GM12891 (cell line): ENCODE measurements around the gene MTTP.

Source experiments
- POLR2A ChIP-seq: IDR thresholded peaks from 2 replicates; pipeline ENCODE4 v1.6.1; 2011; ENCODE audit warnings: low read depth, low read length, control low read depth
- POLR2AphosphoS5 ChIP-seq: IDR thresholded peaks from 2 replicates; pipeline ENCODE4 v1.6.1; 2011; ENCODE audit warnings: low read depth, low read length, control low read depth
- POU2F2 ChIP-seq: IDR thresholded peaks from 2 replicates; pipeline ENCODE4 v1.6.1; 2011; ENCODE audit warnings: low read depth, mild to moderate bottlenecking, control low read depth, low read length, moderate library complexity
- SPI1 ChIP-seq: IDR thresholded peaks from 2 replicates; pipeline ENCODE4 v1.6.1; 2011; ENCODE audit warnings: low read depth, low read length, control low read depth
- TAF1 ChIP-seq: IDR thresholded peaks from 2 replicates; pipeline ENCODE4 v1.6.1; 2011; ENCODE audit warnings: low read depth, low read length, control low read depth

DNA sequence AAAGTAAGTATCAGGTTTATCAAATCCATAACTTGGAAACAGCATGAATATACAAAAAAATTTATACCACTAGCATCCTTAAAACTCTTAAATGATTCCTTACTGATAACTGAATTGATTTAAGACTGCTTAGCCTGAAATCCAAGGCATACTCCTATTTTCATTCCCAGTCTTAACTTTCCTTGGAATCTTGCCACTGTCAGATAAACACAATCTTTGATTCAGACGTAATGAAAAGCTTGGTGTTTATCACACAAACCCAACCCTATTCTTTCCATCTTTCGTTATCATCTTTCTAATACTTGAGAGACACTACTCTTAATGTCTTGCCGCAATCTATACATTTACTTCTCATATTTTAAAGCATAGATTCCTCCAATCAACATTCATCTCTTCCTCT, 44.7 kb upstream of the MTTP start:
- TF ChIP-seq POLR2A: no peak
- TF ChIP-seq POLR2AphosphoS5: no peak
- no peak for TF ChIP-seq TAF1
- no peak for TF ChIP-seq POU2F2
- TF ChIP-seq SPI1: no peak
